Gastroesophageal sphincter (tissue), 3 donors: ENCODE measurements around the gene PLEKHH3.

Source experiments
- CTCF ChIP-seq, 4 experiments: fragments of 200-600 bp in 2 of 4; fragments of 450-650 bp in 2 of 4; sonication (generic) in 1 of 4; IDR thresholded peaks; one replicate each; pipeline ENCODE4 v1.5.1; 2017 to 2019; ENCODE audit warnings: antibody characterized with exemption in 4 of 4, mild to moderate bottlenecking in 2 of 4, moderate library complexity in 2 of 4
- EP300 ChIP-seq: sonication (generic); formaldehyde crosslinking; IDR thresholded peaks from one replicate; pipeline ENCODE4 v1.6.1; 2017; ENCODE audit warnings: antibody characterized with exemption, mild to moderate bottlenecking
- POLR2A ChIP-seq, 2 donors: fragments of 450-650 bp; IDR thresholded peaks; one replicate each; pipeline ENCODE4 v1.6.1; 2017; ENCODE audit warnings: antibody characterized with exemption in 2 of 2, mild to moderate bottlenecking in 2 of 2, moderate library complexity in 1 of 2
- POLR2AphosphoS5 ChIP-seq: sonication (generic); formaldehyde crosslinking; IDR thresholded peaks from one replicate; pipeline ENCODE4 v1.6.1; 2017; ENCODE audit warnings: antibody characterized with exemption

GRCh38 chr17:42655528-42655927, 21.3 kb downstream of the PLEKHH3 start:
- TF ChIP-seq CTCF (IDR thresholded peaks at IDR 0.05) (no peak), POLR2A (IDR thresholded peaks at IDR 0.05) (no peak), EP300 (no peak), POLR2AphosphoS5 (no peak)
